HCT116 (cell line): ENCODE measurements around the gene PKP3. TPM values are rescaled to one million over a fixed set of nuclear protein-coding genes. Genes with fewer than 3 reads are reported as not detected.

Source experiments
- ATAC-seq: fragments of 200-7000 bp; cut with Tn5 transposase; 2 replicates; pipeline ENCODE4 v1.9.1; 2020; ENCODE audit warnings: mild to moderate bottlenecking, moderate library complexity
- BruUV-seq: library from RNA; stranded (reverse); fragments of 400-500 nt; replicated peaks from 2 replicates; lab custom pipeline; 2021; lab: Mats Ljungman, UMichigan
- CTCF ChIA-PET: fragments of 300-600 bp; sonication (Branson Sonifier 250); formaldehyde crosslinking; loops from one replicate; lab custom pipeline; 2021; ENCODE audit warnings: antibody characterized with exemption; lab: Charles Lee
- POLR2A ChIA-PET: fragments of 300-600, 350-600 bp; sonication (Branson Sonifier 250); formaldehyde crosslinking; loops from one replicate; lab custom pipeline; 2021; ENCODE audit warnings: antibody characterized with exemption; lab: Charles Lee
- RAD21 ChIA-PET, 2 experiments: fragments of 300-600 bp; sonication (Branson Sonifier 250); formaldehyde crosslinking; loops; one replicate each; lab custom pipeline; 2023; ENCODE audit warnings: low total read pairs in 2 of 2; ENCODE audit not compliant: uncharacterized antibody in 2 of 2, unreplicated experiment in 2 of 2, low non-redundant PET in 1 of 2; lab: Charles Lee
- DNase-seq: peaks from one replicate; pipeline ENCODE4 v3.0.0-alpha.2; 2010; ENCODE audit warnings: low read depth, low spot score
- H2AFZ ChIP-seq: fragments of 200-600 bp; shearing (Covaris generic), sonication (generic); 2 replicates; pipeline ENCODE4 v1.6.1; 2017; ENCODE audit warnings: low read depth, mixed run types, mixed read lengths, antibody characterized with exemption, low read length; ENCODE audit not compliant: poor library complexity, severe bottlenecking
- H3K27ac ChIP-seq: 2 replicates; pipeline ENCODE4 v1.5.1; 2012; ENCODE audit warnings: low read depth, low read length
- H3K27me3 ChIP-seq: fragments of 200-600 bp; sonication (generic); 2 replicates; pipeline ENCODE4 v1.6.1; 2016; ENCODE audit warnings: mixed run types, low read length, mixed read lengths; ENCODE audit not compliant: insufficient read depth
- H3K36me3 ChIP-seq, 2 experiments: fragments of 200-500 bp in 1 of 2; fragments of 200-600 bp in 1 of 2; sonication (Bioruptor generic) in 1 of 2; sonication (generic) in 1 of 2; 2 replicates each; pipeline versions ENCODE4 v1.5.1 to v1.6.1; 2014 to 2016; ENCODE audit warnings: low read length in 2 of 2, inconsistent platforms in 1 of 2, mixed read lengths in 1 of 2, mixed run types in 1 of 2; ENCODE audit not compliant: insufficient read depth in 2 of 2, control insufficient read depth in 1 of 2
- H3K4me1 ChIP-seq, 2 experiments: fragments of 200-600 bp in 1 of 2; sonication (generic) in 1 of 2; 2 replicates each; pipeline versions ENCODE4 v1.5.1 to v1.6.1; 2012 to 2017; ENCODE audit warnings: low read length in 2 of 2, inconsistent platforms in 1 of 2, mild to moderate bottlenecking in 1 of 2, mixed read lengths in 1 of 2, mixed run types in 1 of 2, moderate library complexity in 1 of 2; ENCODE audit not compliant: insufficient read depth in 2 of 2, control insufficient read depth in 1 of 2
- H3K4me2 ChIP-seq: fragments of 200-600 bp; sonication (generic); 2 replicates; pipeline ENCODE4 v1.6.1; 2017; ENCODE audit warnings: mixed run types, low read length, mixed read lengths
- H3K4me3 ChIP-seq, 2 experiments: fragments of 200-600 bp in 1 of 2; sonication (generic) in 1 of 2; replicated peaks in 1 of 2; 2 replicates each; pipeline ENCODE4 v1.5.1; 2011 to 2016; ENCODE audit warnings: low read length in 2 of 2, control low read depth in 1 of 2, low read depth in 1 of 2, mild to moderate bottlenecking in 1 of 2, mixed read lengths in 1 of 2, mixed run types in 1 of 2
- H3K79me2 ChIP-seq: fragments of 200-600 bp; sonication (generic); 2 replicates; pipeline ENCODE4 v1.6.1; 2017; ENCODE audit warnings: mild to moderate bottlenecking, mixed run types, low read length, moderate library complexity, mixed read lengths; ENCODE audit not compliant: insufficient read depth
- H3K9ac ChIP-seq: fragments of 200-600 bp; sonication (generic); 2 replicates; pipeline ENCODE4 v1.6.1; 2016; ENCODE audit warnings: low read length, mixed read lengths
- H3K9me2 ChIP-seq: fragments of 200-600 bp; sonication (generic), shearing (Covaris generic); 2 replicates; pipeline ENCODE4 v1.6.1; 2017; ENCODE audit warnings: mixed run types, mild to moderate bottlenecking, moderate library complexity; ENCODE audit not compliant: insufficient read depth
- H3K9me3 ChIP-seq, 2 experiments: fragments of 200-500 bp in 1 of 2; fragments of 200-600 bp in 1 of 2; sonication (Bioruptor generic) in 1 of 2; sonication (generic) in 1 of 2; 2 replicates each; pipeline ENCODE4 v1.6.1; 2014 to 2017; ENCODE audit warnings: low read length in 2 of 2, mixed read lengths in 2 of 2, inconsistent platforms in 1 of 2, low read depth in 1 of 2, mild to moderate bottlenecking in 1 of 2, mixed run types in 1 of 2, moderate library complexity in 1 of 2; ENCODE audit not compliant: control insufficient read depth in 1 of 2, insufficient read depth in 1 of 2
- H4K20me1 ChIP-seq: fragments of 200-600 bp; sonication (generic), shearing (Covaris generic); 2 replicates; pipeline ENCODE4 v1.6.1; 2017; ENCODE audit warnings: mixed run types, mild to moderate bottlenecking, moderate library complexity; ENCODE audit not compliant: insufficient read depth
- CTCF ChIP-seq, 3 experiments: fragments of 200-600 bp in 1 of 3; sonication (generic) in 1 of 3; IDR thresholded peaks in 2 of 3; conservative IDR thresholded peaks in 1 of 3; 2 replicates each; pipeline ENCODE4 v1.5.1; 2012 to 2017; ENCODE audit warnings: low read depth in 2 of 3, low read length in 2 of 3, antibody characterized with exemption in 1 of 3, borderline replicate concordance in 1 of 3, control low read depth in 1 of 3, mild to moderate bottlenecking in 1 of 3, mixed read lengths in 1 of 3, mixed run types in 1 of 3, moderate library complexity in 1 of 3; ENCODE audit not compliant: insufficient read depth in 1 of 3
- REST ChIP-seq: IDR thresholded peaks from 2 replicates; pipeline ENCODE4 v1.6.1; 2012; ENCODE audit warnings: low read depth
- ZFX ChIP-seq: fragments of 450-650 bp; IDR thresholded peaks from 2 replicates; pipeline ENCODE4 v1.6.1; 2017
- intact Hi-C: fragments of 100-400 bp; cut with micrococcal nuclease; formaldehyde crosslinking; loops from 2 replicates; pipeline ENCODE4 v1.10.0; 2022
- total RNA-seq: library from RNA; stranded (reverse); gene quantifications from one replicate; pipeline ENCODE4 v1.2.1, GENCODE V29; 2021; ENCODE audit not compliant: unreplicated experiment

Gene PKP3
- total RNA-seq, 1 experiment from 2014 or later, result 157 TPM

- Histone ChIP-seq H4K20me1 (no peaks in the 10 kb centered on the region), H3K9ac (no peak overlapping the region), H3K4me1 (peaks cover 23 to 39% of the 10 kb centered on the region in 2 experiments), H3K36me3 (peaks cover 7 to 36% of the 10 kb centered on the region in 2 experiments; a peak in 3 of 4 replicates), H3K4me2 (peak overlapping the region; percentile 99; the same call in 1 of the 2 replicates), H3K9me3 (no peaks in the 10 kb centered on the region), H3K9me2 (no peaks in the 10 kb centered on the region), H3K27ac (peak overlapping the region; percentile 32; the same call in 1 of the 2 replicates), H3K27me3 (no peaks in the 10 kb centered on the region), H3K79me2 (peaks cover 37% of the 10 kb centered on the region), H2AFZ (no peak overlapping the region), H3K4me3 (no peak overlapping the region)
- ATAC-seq (no peak), DNase-seq (no peak)
- RAD21 ChIA-PET, result no interaction called here
- intact Hi-C loops, result loop anchor here (10.0 kb wide), 1 partner anchor 92 kb away; the partner anchor contains the start of gene IFITM2
- POLR2A ChIA-PET, result no interaction called here
- TF ChIP-seq ZFX, result no peak
- peak in 1 of 3 experiments; percentile 16; a peak in 1 of 6 replicates for TF ChIP-seq CTCF (IDR thresholded peaks at IDR 0.05 in 2 of 3, conservative IDR thresholded peaks at IDR 0.05 in 1 of 3; ENCODE audit: borderline replicate concordance in 1 of 3, insufficient read depth in 1 of 3, low read depth in 2 of 3, low read length in 2 of 3)
- no peak for TF ChIP-seq REST
- no TSS peak for BruUV-seq
- CTCF ChIA-PET, result no interaction called here
Measured at GRCh38 chr11:396511-396947, 2.5 kb downstream of the PKP3 start.
